HG02870 (cell line): ENCODE measurements around the gene GMPR.

ENCODE experiments used
- ATAC-seq: cut with Tn5 transposase; IDR thresholded peaks from one replicate; pipeline ENCODE4 v1.9.1; 2021; ENCODE audit warnings: mild to moderate bottlenecking, moderate library complexity; ENCODE audit not compliant: unreplicated experiment

The GMPR gene

GRCh38 chr6:16296061-16296670, 57.8 kb downstream of the GMPR start:
- ATAC-seq: no peak

- no peak for ATAC-seq
These were observed 61.5 kb downstream of the GMPR start for GRCh38 chr6:16299861-16300260.

- peak; percentile 75 for ATAC-seq
These were observed 63.1 kb downstream of the GMPR start for GRCh38 chr6:16301511-16301910.

- ATAC-seq: no peak
These were observed 64.5 kb downstream of the GMPR start for GRCh38 chr6:16302721-16303552.

GRCh38 chr6:16305246-16305725, 66.9 kb downstream of the GMPR start:
- ATAC-seq: peak; percentile 69

GRCh38 chr6:16305788-16306187, 67.4 kb downstream of the GMPR start:
- peak; percentile 10 for ATAC-seq

GRCh38 chr6:16306334-16306733, 67.9 kb downstream of the GMPR start:
- no peak for ATAC-seq

GRCh38 chr6:16311763-16312162, 73.4 kb downstream of the GMPR start:
- ATAC-seq: no peak

GRCh38 chr6:16313732-16314131, 75.3 kb downstream of the GMPR start:
- ATAC-seq: no peak

GRCh38 chr6:16314296-16314695, 75.9 kb downstream of the GMPR start:
- ATAC-seq: no peak

GRCh38 chr6:16316741-16317251, 78.4 kb downstream of the GMPR start:
- no peak for ATAC-seq

GRCh38 chr6:16318538-16318937, 80.2 kb downstream of the GMPR start:
- no peak for ATAC-seq

GRCh38 chr6:16318953-16319720, 80.8 kb downstream of the GMPR start:
- ATAC-seq: no peak

- peak; percentile 44 for ATAC-seq
These were observed 81.6 kb downstream of the GMPR start for GRCh38 chr6:16319813-16320532.

GRCh38 chr6:16320533-16321340, 82.3 kb downstream of the GMPR start:
- no peak for ATAC-seq

- no peak for ATAC-seq
These were observed 82.9 kb downstream of the GMPR start for GRCh38 chr6:16321341-16321710.

- no peak for ATAC-seq
These were observed 83.4 kb downstream of the GMPR start for GRCh38 chr6:16321826-16322225.

- peak; percentile 92 for ATAC-seq
These were observed 84.4 kb downstream of the GMPR start for GRCh38 chr6:16322666-16323312.

GRCh38 chr6:16324184-16324583, 85.8 kb downstream of the GMPR start:
- no peak for ATAC-seq
